GM21515 (cell line): Measurements from ENCODE around the gene DNM2.

Experiments used
- ATAC-seq: cut with Tn5 transposase; IDR thresholded peaks from one replicate; pipeline ENCODE4 v1.9.1; 2021; ENCODE audit not compliant: unreplicated experiment

DNM2 gene

DNA sequence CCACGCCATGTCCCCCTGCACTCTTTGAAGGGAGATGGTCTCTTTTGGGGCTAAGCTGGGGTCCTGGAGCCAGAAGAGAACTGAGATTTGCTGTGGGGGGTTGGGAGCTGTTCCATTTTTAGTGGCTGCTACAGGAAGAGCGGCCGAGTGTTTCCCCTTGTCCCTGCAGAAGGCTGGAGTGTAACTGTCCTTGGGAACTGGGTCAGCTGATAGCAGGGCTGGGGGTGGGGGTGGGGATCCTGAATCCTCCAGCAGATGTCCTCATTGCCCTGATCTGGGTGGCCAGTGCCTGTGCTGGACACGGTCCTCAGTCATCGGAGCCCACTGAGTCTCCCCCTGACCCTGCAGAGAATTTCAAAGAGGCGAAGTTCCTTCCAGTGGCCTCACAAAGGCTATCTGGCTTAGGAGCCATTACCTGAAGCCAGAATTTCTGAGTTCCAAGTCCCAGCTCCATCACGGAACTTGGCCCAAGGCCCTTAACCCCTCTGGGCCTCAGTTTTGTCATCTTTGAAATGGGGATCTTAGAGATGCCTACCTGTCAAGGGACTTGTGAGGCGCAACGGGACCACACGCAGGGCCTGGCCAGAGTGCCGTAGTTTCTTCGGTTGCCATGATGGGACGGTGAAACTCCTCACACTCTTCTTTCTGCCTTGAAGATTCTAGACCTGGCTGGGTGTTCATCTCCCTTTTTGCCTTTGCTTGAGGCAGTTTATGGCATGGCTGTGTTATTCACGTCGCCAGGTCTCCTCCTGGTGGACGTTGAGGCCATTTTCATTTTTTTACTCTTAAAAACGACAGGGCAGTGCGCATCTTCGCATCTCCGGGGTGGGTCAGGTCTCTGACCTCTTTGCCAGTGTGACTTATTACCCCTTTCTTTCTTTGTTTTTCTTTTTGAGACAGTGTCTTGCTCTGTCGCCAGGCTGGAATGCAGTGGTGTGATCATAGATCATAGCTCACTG lies 51.9 kb downstream of the DNM2 start:
- no peak for ATAC-seq

DNA sequence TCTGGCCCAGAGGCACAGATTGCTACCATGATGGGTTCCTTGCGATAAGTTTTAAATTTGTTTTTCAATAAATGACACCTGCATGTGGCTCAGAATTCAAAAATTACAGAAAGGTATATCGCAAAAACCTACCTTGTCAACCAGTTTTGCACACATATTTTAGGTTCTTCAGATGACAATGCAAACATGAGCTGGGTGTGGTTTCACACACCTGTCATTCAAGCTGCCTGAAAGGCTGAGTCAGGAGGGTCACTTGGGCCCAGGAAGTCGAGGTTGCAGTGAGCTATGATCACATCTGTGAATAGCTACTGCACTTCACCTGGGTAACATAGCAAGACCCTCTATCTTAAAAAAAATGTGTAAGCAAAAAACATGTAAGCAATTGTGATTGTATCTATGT lies 56.1 kb downstream of the DNM2 start:
- no peak for ATAC-seq

DNA sequence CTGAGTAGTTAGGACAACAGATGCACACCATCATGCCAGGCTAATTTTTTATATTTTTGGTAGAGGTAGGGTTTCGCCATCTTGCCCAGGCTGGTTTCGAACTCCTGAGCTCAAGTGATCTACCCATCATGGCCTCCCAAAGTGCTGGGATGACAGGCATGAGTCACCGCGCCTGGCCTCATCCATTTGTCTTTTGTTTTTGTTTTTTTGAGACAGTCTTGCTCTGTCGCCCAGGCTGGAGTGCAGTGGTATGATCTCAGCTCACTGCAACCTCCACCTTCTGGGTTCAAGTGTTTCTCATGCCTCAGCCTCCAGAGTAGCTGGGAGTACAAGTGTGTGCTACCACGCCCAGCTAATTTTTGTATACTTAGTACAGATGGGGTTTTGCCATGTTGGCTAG lies 57.0 kb downstream of the DNM2 start:
- ATAC-seq: no peak

DNA sequence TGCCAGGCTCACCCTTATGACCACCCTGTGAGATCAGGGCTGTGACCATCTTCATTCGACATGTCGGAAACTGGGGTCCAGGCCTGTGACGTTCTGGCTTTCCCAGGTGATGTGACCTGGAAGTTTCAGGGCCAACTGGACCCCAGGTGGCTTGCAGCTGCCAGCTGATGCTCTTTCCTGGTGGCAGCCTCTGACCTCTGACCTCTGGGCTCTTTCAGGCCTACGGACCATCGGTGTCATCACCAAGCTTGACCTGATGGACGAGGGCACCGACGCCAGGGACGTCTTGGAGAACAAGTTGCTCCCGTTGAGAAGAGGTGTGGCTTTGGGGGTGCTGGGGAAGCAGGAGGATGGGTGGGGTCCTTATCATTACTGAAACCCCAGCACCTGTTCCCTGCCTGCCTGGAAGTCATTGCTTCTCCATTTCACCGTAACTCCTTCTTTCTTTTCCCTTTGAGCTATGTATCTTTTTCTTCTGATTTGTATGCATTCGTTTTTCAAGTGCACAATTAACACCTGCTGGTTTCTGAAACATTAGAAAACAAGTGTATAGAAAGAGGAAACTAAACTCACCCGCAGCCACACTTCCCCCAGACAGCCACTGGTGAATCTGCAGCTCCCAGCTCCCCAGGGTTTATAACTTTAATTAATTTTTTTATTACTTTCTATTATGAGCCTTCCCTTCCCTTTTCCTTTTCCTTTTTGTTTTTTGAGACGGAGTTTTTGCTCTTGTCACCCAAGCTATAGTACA lies 59.2 kb downstream of the DNM2 start:
- no peak for ATAC-seq

DNA sequence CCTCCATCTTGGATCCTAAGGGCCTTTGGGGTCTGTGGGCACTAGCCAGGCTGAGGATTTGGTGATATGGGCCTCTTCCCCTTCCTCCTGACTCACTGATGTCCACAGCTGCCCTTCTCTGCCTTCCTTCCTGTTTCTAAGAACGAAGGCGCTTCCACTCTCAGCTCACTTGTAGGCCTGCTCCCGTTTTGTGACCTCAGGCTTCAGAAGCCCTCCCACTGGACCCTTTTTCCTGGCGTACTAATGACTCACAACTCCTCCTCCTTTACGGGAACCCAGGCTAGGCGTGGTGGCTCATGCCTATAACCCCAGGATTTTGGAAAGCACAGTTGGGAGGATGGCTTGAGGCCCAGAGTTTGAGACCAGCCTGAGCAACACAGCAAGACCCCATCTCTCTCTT lies 62.5 kb downstream of the DNM2 start:
- ATAC-seq: no peak

DNA sequence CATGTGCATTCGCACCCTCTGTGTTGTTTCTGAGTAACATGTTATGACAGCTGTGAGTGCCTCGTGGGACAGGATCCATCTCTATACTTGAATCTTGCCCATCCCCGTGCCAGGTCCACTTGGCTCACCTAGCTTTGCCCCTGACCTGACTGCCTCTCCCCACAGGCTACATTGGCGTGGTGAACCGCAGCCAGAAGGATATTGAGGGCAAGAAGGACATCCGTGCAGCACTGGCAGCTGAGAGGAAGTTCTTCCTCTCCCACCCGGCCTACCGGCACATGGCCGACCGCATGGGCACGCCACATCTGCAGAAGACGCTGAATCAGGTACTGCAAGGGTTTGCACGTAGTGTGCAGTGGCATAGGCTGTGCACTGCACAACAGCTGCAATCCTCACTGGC lies 64.9 kb downstream of the DNM2 start:
- ATAC-seq: no peak

DNA sequence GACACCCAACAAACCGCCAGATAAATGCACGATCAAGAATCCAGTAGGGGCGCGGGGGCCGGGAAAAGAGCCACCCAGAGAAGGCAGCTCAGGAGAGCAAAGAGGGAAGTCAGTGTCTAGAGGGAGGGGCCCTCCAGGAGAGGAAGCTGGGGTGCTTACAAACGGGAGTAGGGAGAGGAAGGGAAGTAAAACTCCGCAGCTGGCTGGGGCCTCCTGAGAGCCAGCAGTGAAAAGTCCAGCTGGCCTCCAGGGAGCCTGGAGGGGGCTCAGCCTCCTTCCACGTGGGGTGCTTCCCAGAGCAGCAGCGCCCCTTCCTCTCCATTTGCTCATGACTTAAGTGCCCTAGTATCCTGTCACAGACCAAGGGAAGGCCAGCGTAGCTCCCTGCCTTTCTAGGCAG lies 66.4 kb downstream of the DNM2 start:
- no peak for ATAC-seq

DNA sequence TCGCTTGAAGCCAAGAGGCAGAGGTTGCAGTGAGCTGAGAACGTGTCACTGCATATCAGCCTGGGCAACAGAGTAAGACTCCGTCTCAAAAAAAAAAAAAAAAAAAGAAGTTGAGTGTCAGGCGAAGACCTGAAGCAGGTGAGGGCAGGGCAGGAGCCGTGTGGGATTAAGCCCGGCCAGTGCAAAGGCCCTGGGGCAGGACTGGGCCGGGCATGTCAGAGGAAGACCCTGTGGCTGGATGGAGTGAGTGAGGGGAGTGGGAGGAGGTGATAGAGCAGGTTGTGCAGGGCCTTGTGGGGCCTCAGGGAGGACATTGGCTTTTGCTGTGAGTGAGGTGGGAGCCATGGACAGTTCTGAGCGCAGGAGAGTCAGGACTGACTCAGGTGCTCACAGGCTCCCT lies 70.3 kb downstream of the DNM2 start:
- ATAC-seq: no peak

DNA sequence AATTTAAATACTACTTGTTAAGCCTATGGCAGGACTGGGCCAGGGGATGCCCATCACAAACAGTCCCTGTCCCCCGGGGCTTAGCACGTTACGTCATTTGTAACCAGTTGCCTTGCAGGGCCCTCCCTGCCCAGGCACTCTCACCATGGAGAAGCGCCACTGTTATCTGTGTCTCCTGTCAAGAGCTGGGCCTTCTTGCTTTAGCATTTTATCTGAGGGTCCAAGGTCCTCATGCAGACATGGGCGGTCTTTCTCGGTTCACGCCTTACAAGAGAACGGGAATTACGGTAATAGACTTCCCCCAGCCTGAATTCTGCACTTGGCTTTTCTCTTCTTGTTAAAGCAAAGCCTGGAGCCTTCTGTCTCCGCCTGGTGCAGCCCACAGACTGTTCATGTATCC lies 72.0 kb downstream of the DNM2 start:
- ATAC-seq: no peak

DNA sequence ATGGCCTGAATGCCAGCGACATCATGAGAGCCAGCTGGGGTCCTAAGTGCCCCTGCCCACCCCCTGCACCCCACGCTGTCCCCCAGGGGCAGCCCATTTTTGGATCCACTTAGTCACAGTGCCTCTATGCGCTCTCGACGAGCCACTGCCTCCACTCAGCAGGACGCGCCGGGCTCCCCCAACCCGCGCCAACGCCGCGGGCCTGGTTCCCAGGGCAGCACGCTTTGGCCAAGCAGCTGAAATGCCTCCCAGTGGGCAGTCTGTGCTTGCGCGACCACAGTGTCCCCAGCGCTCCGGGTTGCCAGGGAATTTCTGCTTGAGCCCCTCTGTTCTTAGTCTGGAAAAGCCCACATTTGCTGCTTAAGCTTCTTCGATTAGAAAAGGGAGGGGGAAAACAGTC lies 78.8 kb downstream of the DNM2 start:
- ATAC-seq: no peak

DNA sequence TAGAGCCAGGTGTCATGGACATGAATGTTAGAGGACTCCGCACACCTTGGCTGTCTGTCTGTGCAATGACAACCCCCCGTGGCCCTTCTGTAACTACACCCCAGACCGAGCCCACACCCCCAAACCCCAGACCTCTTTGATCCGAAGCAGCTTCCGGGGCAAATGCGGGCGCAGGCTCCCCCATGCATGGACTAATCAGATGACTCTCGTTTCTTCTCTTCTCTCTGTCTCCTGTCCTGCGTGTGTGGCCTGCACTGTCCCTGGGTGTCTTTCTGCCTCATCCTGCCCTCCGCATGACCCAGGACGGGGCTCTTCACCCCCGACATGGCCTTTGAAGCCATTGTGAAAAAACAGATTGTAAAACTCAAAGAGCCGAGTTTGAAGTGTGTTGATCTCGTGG lies 79.2 kb downstream of the DNM2 start:
- no peak for ATAC-seq

DNA sequence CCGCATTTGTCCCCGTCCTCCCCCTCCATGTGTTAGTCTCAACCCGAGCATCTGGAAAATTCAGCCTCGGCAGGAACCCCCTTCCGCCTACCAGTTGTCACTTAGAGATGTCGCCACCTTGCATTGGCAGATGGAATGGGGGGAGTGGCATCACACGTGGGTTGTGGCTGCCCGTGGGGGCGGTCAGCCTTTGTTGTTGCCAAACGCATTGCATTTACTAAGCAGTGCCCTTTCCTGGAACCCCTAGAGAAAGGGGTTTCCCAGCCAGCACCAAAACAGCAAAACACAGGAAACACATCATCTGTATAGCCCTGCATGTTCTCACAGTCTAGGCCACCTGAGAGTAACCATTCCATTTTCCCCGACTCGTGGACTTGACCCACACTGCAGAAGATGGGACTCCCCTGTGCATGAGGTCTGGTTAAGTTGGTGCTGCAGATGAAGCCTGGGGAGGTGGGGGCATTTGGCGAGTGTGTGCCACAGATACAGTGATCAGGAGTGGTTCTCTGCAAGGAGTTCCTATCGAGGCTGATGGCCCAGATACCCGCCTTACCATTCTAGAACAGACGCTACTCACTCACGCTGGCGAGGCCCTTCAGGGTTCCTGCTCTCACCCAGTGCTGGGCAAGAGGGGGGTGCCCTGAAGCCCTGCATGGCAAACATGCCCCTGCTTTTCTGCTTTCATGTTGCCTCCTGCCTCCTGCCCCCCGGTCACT lies 79.8 kb downstream of the DNM2 start:
- no peak for ATAC-seq

DNA sequence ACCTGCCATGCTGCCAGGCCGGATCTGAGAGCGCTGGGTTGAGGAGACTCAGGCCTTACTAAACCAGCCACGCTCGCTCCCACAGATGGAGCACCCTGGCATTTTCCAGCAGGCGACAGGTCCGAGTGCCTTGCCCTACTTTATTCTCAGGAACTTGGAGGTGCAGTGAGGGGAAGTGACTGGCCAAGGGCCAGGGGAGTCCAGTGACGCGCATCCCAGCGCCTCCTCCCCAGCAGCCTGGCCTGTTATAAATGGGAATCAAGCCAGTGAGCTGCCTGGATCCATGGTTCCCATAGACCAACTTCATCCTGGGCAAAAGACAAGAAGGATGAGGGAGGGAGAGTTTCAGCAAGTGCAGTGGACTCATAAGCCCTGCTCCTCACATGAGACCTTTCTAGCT lies 82.6 kb downstream of the DNM2 start:
- ATAC-seq: no peak

DNA sequence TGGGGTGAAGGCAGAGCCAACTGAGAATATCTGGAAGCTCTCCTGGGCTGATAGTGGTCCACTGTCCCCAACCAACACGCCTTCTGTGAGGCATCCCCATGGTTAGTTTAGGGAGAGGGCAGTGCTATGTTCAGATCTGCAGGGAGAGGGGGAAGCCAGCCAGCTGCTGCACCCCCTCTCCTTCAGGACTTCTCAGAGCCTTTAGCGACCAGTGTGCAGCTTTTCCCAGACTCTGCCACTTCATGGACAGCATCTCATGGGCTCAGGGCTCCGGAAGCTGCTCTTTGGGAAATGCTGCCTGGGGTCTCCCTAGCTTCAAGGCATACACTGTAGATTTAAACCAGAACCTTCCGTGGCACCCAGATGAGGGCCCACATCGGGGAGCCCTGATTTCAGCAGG lies 84.6 kb downstream of the DNM2 start:
- no peak for ATAC-seq

DNA sequence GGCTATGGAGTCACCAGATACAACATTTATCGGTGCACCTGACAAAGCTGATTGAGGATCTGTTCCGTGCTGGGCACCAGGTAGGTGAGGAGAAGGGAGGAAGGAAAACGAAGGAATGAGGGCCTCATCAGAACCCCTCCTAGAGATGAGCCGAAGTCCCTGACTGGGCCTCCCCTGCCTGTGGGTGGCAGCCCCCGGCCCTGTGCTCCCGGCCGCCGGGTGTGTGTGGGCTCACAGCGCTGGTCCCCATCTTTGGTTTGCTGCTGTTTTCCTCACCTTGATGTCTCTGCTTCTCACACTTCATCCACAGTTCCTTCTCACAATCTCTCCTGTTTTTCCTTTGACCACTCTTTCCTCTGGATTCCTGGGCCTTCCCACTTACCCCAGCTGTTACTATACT lies 85.4 kb downstream of the DNM2 start:
- no peak for ATAC-seq

DNA sequence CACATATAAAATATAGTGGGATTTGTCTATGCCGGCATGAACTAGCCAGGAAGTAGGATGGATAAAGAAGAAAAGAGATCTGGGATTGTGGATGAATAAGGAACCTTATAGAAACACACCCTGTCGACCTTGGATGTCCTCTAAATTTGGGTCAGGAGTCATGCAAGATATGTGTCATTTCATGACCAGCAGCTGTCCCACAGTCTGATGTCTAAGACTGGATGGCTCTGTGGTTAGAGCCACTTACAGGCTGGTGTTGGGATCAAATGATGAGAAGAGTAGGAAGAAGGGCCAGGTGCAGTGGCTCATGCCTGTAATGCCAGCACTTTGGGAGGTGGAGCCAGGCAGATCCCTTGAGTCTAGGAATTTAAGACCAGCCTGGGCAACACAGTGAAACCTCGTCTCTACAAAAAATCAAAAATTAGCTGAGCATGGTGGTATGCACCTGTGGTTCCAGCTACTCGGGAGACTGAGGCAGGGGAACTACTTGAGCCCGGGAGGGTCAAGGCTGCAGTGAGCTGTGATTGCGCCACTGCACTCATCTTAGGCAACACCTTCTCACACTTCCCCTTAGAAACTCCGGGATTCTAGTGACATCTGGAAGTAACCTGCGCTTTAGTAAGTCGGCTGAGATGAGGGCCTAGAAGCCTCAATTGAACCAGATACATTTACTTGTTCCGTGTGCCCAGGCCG lies 87.3 kb downstream of the DNM2 start:
- ATAC-seq: no peak

DNA sequence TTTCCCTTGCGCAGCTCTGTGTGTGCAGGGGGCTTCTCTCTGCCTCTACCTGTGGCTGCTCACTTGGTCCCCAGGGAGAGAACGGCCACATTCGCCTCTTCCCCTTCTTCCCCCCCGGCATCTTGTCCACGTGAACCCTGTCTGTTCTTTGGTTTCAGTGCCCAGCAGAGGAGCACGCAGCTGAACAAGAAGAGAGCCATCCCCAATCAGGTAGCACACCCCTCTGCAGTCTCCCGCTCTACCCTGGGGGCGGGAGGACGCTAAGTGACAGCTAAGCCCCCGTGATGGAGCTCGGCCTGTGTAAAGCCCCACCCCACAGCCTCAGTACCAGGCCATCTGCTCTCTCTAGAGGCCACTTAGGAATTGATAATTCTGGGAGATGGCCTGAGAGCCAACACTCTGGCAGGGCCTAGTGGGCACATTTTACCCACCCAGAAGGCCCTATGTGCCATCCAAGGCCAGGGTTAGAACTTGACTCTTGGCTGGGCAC lies 87.9 kb downstream of the DNM2 start:
- ATAC-seq: no peak

DNA sequence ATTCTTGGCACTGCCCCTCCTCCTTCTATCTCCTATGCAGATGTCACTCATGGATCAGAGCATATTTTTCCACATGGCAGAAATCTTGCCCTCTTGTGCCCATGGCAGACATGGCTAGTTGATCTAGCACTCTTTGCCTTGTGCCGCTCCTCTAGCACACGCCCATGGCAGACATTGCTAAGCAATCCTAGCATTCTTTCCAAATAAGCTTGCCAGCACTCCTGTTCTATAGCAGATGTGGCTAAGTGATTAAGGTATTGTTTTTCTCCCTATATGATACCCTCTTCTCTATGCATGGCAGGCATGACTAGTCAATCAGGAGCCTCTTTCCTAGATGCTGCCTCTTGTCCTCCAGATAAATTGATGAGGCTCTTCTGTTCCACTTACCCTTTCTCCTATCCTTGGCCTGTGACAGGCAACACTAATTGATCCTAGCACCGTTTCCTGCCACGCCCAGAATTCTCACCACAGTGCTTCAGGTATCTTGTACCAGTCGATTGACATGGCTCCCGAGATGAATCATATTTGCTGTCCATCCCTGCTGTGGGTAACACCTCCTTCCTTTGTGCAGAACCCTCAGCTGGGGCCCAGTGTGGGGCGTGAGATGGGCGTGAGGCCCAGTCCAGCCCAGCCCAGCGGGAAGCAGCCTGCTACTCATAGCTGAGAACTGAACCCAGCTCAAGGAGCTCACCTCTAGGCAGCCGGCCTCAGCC lies 91.2 kb downstream of the DNM2 start:
- no peak for ATAC-seq

DNA sequence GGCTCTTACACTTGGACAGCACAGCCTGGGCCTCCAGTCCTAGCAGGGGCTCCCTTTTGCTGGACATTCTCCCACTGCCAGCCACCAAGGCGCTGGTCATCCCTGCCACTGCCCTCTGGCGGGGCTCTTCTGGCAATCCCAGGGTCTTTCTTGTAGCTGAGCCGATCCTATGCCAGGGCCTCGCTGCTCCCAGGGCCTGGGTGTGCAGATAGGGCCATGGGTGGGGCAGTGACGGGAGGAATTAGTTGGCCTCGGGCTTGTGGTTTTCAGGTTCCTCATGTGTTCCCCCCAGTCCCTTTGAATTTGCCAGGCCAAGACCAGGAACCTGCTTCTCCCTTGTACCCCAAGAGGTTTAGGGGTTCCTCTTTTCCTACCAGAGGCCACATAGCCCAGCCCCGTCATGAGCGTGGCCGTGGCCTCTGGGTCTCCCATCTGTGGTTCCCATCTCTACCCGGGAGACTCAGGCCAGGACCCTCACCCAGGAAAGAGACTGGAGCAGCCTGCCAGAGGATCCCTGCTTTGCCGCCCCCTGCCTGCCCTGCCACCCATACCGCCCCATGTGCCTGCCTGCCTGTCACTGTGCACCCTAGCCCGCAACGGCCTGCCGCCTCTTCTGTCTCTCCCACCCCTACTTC lies 91.9 kb downstream of the DNM2 start:
- no peak for ATAC-seq
